GM12873 (cell line): ENCODE data around the gene GLMN.

Experiments
- TF ChIP-seq, protein P1 (sequence below): IDR thresholded peaks from 2 replicates; pipeline ENCODE4 v1.5.1; 2012; ENCODE audit warnings: low read depth, mild to moderate bottlenecking, moderate library complexity, low read length, control low read depth; ENCODE audit not compliant: insufficient read depth; ENCODE audit errors: missing control alignments

Gene GLMN

DNA sequence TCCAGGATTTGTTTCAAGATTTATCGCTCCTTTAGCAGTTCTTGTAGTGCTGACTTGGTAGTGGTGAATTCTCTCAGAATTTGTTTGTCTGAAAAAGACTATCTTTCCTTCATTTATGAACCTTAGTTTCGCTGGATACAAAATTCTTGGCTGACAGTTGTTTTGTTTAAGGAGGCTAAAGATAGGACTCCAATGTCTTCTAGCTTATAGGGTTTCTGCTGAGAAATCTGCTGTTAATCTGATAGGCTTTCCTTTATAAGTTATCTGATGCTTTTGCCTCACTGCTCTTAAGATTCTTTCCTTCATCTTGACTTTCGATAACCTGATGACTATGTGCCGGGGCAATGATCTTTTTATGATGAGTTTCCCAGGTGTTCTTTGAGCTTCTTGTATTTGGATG, 29.0 kb upstream of the GLMN start:
- TF ChIP-seq, protein P1, sequence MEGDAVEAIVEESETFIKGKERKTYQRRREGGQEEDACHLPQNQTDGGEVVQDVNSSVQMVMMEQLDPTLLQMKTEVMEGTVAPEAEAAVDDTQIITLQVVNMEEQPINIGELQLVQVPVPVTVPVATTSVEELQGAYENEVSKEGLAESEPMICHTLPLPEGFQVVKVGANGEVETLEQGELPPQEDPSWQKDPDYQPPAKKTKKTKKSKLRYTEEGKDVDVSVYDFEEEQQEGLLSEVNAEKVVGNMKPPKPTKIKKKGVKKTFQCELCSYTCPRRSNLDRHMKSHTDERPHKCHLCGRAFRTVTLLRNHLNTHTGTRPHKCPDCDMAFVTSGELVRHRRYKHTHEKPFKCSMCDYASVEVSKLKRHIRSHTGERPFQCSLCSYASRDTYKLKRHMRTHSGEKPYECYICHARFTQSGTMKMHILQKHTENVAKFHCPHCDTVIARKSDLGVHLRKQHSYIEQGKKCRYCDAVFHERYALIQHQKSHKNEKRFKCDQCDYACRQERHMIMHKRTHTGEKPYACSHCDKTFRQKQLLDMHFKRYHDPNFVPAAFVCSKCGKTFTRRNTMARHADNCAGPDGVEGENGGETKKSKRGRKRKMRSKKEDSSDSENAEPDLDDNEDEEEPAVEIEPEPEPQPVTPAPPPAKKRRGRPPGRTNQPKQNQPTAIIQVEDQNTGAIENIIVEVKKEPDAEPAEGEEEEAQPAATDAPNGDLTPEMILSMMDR: no peak

DNA sequence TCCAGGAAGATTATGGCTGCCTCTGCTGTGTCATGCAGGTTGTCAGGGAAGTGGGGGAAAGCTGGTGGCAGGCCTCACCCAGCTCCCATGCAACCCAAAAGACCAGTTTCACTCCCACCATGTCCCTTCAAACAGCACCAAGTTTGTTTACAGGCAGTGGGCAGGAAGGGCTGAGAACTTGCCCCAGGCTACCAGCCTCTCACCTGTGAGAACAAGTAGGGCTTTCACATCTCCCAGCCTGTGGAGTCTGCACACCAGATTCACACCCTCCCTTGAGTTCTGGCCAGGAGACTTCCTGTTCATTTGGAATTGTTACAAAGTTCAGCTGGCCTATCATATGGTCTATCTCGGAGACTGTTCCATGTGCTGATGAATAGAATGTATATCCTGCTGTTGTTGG, 27.9 kb upstream of the GLMN start:
- TF ChIP-seq, protein P1: no peak

DNA sequence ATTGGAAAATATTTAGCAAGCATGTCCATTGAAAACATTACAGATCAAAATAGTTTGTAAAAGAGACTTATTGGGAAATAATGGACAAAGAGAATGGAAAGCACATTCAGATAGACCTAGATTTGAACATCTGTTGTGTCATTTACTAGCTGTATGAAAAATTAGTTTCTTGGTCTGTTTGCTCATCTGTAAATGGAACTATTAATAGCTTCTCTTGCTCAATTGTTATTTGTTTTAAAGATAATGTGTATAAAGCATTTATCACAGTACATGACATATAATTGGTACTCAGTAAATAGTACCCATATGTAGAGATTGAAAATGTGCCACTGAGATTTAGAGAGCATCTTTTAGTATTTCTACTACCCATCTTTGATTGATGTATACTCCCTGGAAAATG, 26.0 kb upstream of the GLMN start:
- TF ChIP-seq, protein P1: no peak

DNA sequence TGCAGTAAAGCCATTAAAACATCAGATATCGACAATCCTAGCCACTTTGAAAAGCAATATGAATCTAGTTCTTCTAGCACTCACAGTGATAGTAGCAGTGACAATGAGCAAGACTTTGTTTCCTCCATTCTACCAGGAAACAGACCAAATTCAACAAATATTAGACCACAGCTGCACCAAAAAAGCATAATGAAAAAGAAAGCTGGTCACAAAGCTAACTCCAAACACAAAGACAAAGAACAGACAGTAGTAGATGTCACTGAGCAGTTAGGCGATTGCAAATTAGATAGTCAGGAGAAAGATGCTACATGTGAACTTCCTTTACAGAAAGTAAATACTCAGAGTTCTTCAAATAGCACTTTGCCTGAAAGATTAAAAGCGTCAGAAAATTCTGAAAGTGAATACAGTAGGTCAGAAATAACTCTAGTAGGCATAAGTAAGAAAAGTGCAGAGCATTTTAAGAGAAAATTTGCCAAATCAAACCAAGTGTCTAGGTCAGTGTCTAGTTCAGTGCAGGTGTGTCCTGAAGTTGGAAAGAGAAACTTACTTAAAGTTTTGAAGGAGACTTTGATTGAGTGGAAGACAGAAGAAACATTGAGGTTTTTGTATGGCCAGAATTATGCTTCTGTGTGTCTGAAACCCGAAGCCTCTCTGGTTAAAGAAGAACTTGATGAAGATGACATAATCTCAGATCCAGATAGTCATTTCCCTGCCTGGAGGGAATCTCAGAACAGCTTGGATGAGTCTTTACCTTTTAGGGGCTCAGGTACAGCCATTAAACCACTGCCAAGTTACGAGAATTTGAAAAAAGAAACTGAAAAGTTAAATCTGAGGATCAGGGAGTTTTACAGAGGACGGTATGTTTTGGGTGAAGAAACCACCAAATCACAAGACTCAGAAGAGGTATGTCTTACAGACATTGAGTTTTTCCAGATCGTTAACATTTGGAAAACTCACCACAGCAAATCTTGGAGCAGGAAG, 25.0 kb upstream of the GLMN start:
- TF ChIP-seq, protein P1: no peak

DNA sequence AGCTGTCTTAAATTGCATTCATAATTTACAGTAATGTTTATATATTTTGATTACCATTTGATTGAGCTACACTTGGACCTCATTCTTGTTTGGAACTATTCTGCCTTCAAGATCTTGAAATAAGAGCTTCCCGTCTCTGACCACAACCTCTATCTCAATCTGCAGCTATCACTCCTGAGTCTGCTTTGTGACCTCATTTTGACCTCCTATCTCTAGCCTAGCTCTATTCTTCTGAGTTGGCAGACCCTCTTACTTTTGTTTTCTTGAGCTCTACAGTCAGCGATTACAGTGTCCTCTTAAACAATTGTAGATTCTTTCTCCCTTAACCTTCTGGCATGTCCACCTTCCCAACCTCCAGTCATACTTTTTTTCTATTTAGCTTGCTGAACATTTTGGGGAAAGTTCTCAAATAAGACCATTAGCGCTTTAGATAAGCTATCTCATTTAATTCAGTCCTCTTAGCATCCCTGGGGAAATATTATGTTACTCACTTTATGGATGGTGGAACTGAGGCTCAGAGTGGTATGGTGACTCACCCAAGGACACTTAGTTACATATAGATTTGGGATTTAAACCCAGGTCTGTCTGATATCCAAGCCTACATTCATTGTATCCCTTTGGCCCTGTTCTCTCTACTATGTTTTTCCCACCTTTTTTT, 19.2 kb upstream of the GLMN start:
- TF ChIP-seq, protein P1: no peak

DNA sequence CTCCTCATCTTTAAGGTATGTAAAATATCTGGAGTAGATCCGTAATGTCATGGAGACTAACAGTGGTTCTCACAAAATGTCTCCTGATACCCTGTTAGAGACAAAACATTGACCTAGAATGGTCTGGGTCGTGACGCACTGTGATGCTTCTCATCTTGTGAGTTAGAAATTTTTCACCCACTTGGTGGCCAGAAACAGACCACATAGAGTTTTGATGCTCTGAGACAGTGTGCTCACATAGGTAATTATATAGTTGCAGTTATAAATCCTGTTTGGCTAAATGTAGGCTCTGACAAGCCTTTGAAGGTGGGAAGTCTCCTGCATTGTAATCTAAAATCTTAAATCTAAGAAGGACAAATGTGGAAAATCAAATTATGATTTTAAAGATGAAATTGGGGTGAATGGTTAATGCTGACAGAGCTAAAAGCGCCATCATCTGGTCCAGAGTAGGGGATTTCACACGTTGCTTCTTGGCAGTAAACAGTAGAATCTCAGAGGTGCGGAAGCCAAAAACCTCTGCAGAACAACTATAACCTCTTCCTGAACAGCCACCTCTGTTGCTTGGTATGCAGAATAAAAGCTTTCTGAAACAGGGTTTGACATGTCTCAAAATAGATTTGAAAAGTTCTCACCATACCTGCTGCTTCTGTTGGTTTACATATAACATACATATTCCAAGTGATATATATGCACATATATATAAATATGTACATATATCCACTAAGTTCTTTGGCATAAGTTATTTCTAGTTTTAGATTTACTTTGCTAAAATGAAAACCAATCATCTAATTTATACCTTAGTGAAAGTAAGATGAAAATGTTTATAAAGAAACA, 17.2 kb upstream of the GLMN start:
- TF ChIP-seq, protein P1: no peak

DNA sequence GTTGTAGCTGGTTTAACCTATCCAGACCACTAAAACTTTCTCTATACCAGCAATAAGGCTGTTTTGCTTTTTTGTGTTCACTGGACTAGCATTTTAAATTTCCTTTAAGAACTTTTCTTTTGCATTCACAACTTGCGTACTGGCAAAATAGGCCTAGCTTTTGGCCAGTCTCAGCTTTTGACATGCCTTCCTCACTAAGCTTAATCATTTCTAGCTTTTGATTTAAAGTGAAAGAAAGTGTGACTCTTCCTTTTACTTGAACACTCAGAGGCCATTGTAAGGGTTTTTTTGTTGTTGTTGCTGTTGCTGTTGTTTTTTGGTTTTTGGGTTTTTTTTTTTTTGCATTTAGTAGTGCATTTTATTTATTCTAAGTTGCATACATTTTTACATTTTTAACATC, 15.2 kb upstream of the GLMN start:
- TF ChIP-seq, protein P1: no peak
